HepG2 (cell line): ENCODE results near the gene PLCB1. TPM values are rescaled to one million over a fixed set of nuclear protein-coding genes. Genes with fewer than 3 reads are reported as not detected.
A peak's percentile ranks its signal among the peaks of the same experiment; 100 is the strongest.

ENCODE experiments used
- CEBPB ChIP-seq: IDR thresholded peaks from 2 replicates; pipeline ENCODE4 v1.6.1; 2011; ENCODE audit warnings: low read depth, low read length, improper control_type of control experiment, borderline replicate concordance
- EED ChIP-seq: sonication (generic); formaldehyde crosslinking; IDR thresholded peaks from 2 replicates; pipeline ENCODE4 v1.5.0; 2020; ENCODE audit warnings: mild to moderate bottlenecking, missing genetic modification reagents
- ELF3 ChIP-seq: IDR thresholded peaks from 2 replicates; pipeline ENCODE4 v1.6.1; 2016; ENCODE audit warnings: missing genetic modification reagents, missing compliant biosample characterization
- FOXJ3 ChIP-seq: sonication (generic); formaldehyde crosslinking; IDR thresholded peaks from 2 replicates; pipeline ENCODE4 v1.4.0; 2020; ENCODE audit warnings: missing genetic modification reagents, mild to moderate bottlenecking, borderline replicate concordance
- HNF4G ChIP-seq, 2 experiments: sonication (generic) in 1 of 2; formaldehyde crosslinking in 1 of 2; IDR thresholded peaks; 2 replicates each; pipeline versions ENCODE4 v1.4.0 to v1.6.1; 2011 to 2020; ENCODE audit warnings: borderline replicate concordance in 2 of 2, low read depth in 2 of 2, mild to moderate bottlenecking in 2 of 2, low read length in 1 of 2, missing genetic modification reagents in 1 of 2, moderate library complexity in 1 of 2
- MED13 ChIP-seq: sonication (generic); formaldehyde crosslinking; IDR thresholded peaks from 2 replicates; pipeline ENCODE4 v1.5.0; 2020; ENCODE audit warnings: missing genetic modification reagents
- PHF8 ChIP-seq: sonication (generic); formaldehyde crosslinking; IDR thresholded peaks from 2 replicates; pipeline ENCODE4 v1.5.0; 2020; ENCODE audit warnings: missing genetic modification reagents
- REL ChIP-seq: sonication (generic); formaldehyde crosslinking; conservative IDR thresholded peaks from 2 replicates; pipeline ENCODE4 v1.8.0; 2022; ENCODE audit warnings: mild to moderate bottlenecking, missing genetic modification reagents, moderate library complexity
- RXRA ChIP-seq: sonication (generic); formaldehyde crosslinking; IDR thresholded peaks from 2 replicates; pipeline ENCODE4 v1.5.1; 2020; ENCODE audit warnings: missing genetic modification reagents
- STAT5B ChIP-seq: sonication (generic); formaldehyde crosslinking; IDR thresholded peaks from 2 replicates; pipeline ENCODE4 v1.4.0; 2020; ENCODE audit warnings: missing genetic modification reagents
- THYN1 ChIP-seq: sonication (generic); formaldehyde crosslinking; IDR thresholded peaks from 2 replicates; pipeline ENCODE4 v1.8.1; 2023; ENCODE audit warnings: low read depth, mild to moderate bottlenecking, moderate library complexity, missing genetic modification reagents, borderline replicate concordance
- ZC3H4 ChIP-seq: sonication (generic); formaldehyde crosslinking; IDR thresholded peaks from 2 replicates; pipeline ENCODE4 v1.4.0; 2020; ENCODE audit warnings: missing genetic modification reagents, borderline replicate concordance
- ZNF256 ChIP-seq: sonication (generic); formaldehyde crosslinking; conservative IDR thresholded peaks from 2 replicates; pipeline ENCODE4 v1.4.0; 2020; ENCODE audit warnings: missing genetic modification reagents
- polyA plus RNA-seq, 8 experiments: library from polyadenylated mRNA; depleted of rRNA in 3 of 8; stranded (reverse) in 7 of 8; unstranded in 1 of 8; fragments of >200 nt; fragmentation: Illumina TruSeq in 4 of 8; extraction: Trizol in 4 of 8; gene quantifications; 2 replicates each; pipeline versions ENCODE4 v1.2.1 to v1.2.3, GENCODE V29; 2011 to 2016; ENCODE audit warnings: low read depth in 4 of 8, missing spikeins in 1 of 8, mixed read lengths in 1 of 8; ENCODE audit not compliant: insufficient read depth in 1 of 8
- total RNA-seq, 5 experiments: library from RNA; depleted of rRNA; stranded (reverse); fragments of >200 nt; fragmentation: Illumina TruSeq; extraction: Trizol; gene quantifications; 2 replicates each; pipeline ENCODE4 v1.2.3, GENCODE V29; 2016; ENCODE audit warnings: low read depth in 1 of 5
- TF ChIP-seq, protein P1 (sequence below): IDR thresholded peaks from 2 replicates; pipeline ENCODE4 v1.6.1; 2016; ENCODE audit warnings: low read depth, control low read depth

Gene PLCB1
- total and polyA plus RNA-seq, 2 of the 13 experiments (the other 11 are each of a cell fraction or from before 2014, with no cell fraction given) = 42.4 to 55.9 TPM

DNA sequence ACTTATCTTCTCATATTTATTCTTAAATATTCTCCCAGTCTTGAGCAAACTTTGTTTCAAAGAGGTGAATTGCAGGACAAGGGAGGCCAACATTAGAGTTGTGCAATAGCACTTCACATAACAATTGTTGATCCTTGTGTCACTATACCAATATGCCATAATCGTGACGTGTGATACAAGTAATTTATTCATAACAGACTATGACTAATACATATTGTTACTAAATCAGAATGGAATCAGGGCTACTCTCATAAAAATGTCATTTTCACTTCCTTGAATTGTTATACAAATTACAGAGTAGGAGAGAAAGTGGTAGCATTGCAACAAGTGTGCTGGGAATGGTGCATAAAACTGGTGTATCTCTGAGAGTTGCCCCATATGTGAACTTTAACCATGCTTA lies 37.2 kb upstream of the PLCB1 start (continued):
- TF ChIP-seq, protein P1, sequence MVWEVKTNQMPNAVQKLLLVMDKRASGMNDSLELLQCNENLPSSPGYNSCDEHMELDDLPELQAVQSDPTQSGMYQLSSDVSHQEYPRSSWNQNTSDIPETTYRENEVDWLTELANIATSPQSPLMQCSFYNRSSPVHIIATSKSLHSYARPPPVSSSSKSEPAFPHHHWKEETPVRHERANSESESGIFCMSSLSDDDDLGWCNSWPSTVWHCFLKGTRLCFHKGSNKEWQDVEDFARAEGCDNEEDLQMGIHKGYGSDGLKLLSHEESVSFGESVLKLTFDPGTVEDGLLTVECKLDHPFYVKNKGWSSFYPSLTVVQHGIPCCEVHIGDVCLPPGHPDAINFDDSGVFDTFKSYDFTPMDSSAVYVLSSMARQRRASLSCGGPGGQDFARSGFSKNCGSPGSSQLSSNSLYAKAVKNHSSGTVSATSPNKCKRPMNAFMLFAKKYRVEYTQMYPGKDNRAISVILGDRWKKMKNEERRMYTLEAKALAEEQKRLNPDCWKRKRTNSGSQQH (CRISPR knock-in tag) = no peak
- TF ChIP-seq MED13 = no peak
- TF ChIP-seq ZNF256 (CRISPR knock-in tag) = no peak
- no peak for TF ChIP-seq HNF4G (IDR thresholded peaks at IDR 0.05; ENCODE audit: borderline replicate concordance, low read depth, low read length)
- TF ChIP-seq HNF4G (CRISPR knock-in tag; IDR thresholded peaks at IDR 0.05; ENCODE audit: borderline replicate concordance, low read depth) = no peak
- no peak for TF ChIP-seq STAT5B (CRISPR knock-in tag)
- TF ChIP-seq ZC3H4 (CRISPR knock-in tag) = no peak
- TF ChIP-seq FOXJ3 (CRISPR knock-in tag) = peak; percentile 70; the same call in 1 of the 2 replicates
- 0 out of 2 replicates have a peak, but pooled peaks have one; percentile 16 for TF ChIP-seq ELF3 (CRISPR knock-in tag)
- TF ChIP-seq EED (CRISPR knock-in tag) = no peak
- TF ChIP-seq REL (CRISPR knock-in tag) = no peak
- TF ChIP-seq PHF8 = no peak
- peak; percentile 99 for TF ChIP-seq CEBPB
- no peak for TF ChIP-seq THYN1 (CRISPR knock-in tag)
- TF ChIP-seq RXRA (CRISPR knock-in tag) = no peak
